Measurements from ENCODE around the gene UBE2H. TPM values are rescaled to one million over a fixed set of nuclear protein-coding genes. Genes with fewer than 3 reads are reported as not detected.

UBE2H gene
- total RNA-seq, 6 experiments from 2014 or later, result 89.7 to 108 (median 105) TPM

DNA sequence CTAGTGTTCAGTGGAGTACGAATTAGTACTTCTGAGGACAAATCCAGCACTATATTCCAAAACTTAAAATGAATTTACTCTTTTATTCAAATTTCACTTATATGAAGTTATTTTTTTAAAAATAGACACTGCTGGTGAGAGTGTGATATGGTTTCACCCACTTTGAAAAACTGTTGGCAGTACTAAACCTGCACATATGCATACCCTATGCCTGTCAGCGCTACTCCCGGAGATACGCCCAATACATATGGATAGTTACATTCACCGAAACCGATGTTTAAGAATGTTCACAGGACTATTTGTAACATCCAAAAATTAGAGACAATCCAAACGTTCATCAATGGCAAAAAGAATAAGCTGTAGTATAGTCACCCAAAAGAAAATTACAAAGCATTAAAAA is 69.6 kb downstream of the UBE2H start:
- no peak for DNase-seq
- Mint-ChIP-seq H3K27me3 (ENCODE audit: insufficient read depth) (no peaks in the 10 kb centered on the region; the same call in 1 of the 2 replicates), H3K9me3 (no peaks in the 10 kb centered on the region), H3K4me3 (no peak overlapping the region; the same call in 1 of the 2 replicates), H3K27ac (peak overlapping the region; percentile 66), H3K4me1 (ENCODE audit: low read depth) (peaks cover 45% of the 10 kb centered on the region), H3K36me3 (ENCODE audit: low read depth) (peaks cover 36% of the 10 kb centered on the region)
- TF ChIP-seq, protein P1, sequence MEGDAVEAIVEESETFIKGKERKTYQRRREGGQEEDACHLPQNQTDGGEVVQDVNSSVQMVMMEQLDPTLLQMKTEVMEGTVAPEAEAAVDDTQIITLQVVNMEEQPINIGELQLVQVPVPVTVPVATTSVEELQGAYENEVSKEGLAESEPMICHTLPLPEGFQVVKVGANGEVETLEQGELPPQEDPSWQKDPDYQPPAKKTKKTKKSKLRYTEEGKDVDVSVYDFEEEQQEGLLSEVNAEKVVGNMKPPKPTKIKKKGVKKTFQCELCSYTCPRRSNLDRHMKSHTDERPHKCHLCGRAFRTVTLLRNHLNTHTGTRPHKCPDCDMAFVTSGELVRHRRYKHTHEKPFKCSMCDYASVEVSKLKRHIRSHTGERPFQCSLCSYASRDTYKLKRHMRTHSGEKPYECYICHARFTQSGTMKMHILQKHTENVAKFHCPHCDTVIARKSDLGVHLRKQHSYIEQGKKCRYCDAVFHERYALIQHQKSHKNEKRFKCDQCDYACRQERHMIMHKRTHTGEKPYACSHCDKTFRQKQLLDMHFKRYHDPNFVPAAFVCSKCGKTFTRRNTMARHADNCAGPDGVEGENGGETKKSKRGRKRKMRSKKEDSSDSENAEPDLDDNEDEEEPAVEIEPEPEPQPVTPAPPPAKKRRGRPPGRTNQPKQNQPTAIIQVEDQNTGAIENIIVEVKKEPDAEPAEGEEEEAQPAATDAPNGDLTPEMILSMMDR (IDR thresholded peaks at IDR 0.05), result no peak

DNA sequence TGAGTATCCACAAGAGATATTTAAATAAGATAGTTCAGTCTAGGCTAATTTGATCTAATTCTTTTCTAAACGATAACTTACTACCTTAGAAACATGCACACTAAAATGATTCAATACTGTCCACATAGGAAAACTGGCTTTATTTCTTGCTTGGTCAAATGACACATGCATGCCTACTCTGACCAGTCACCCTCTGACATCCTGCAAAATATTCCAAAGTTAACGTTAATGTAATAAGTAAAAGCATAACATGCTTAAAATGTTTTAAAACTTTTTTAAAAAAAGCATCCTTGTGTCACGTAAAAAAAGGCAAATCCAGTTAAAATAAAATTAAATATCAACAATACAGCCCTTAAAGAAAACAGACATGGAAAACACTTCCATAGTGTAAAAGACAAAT is 70.2 kb downstream of the UBE2H start:
- H3K27ac Mint-ChIP-seq, result peak overlapping the region; percentile 66
- no peaks in the 10 kb centered on the region for H3K9me3 Mint-ChIP-seq
- peaks cover 51% of the 10 kb centered on the region for H3K4me1 Mint-ChIP-seq (ENCODE audit: low read depth)

DNA sequence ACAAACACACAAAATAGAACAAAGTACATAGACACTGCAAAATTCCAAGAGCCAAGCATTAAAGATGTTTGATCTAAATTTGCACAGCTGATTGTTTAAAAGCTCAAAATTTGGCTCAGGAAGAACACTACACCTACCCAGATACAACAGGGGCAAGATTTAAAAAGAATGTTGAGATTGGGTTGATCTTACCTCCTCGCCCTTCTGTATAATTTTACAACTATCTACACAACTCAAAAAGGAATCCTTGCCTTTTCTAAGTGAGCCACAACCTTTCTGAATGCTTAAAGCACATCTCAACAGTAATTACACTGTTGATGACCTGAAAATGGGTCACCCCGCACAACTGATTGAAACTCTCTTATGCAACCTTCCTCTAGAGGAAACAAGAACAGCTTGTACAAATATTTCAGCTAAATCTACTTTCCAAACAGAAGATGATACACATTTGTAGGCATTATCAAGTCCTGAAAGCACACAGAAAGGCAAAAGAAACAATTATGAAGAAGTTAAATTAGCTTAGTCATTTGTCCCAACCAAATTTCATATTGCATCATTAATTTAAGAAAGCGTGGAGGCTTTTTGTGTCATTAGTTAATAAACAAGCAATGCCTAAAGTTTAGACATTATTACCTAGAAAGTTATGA is 75.5 kb downstream of the UBE2H start:
- Mint-ChIP-seq H3K9me3 (no peaks in the 10 kb centered on the region), H3K4me1 (ENCODE audit: low read depth) (peaks cover 57% of the 10 kb centered on the region), H3K36me3 (ENCODE audit: low read depth) (peaks cover 26% of the 10 kb centered on the region), H3K27me3 (ENCODE audit: insufficient read depth) (no peaks in the 10 kb centered on the region), H3K27ac (no peak overlapping the region), H3K4me3 (no peak overlapping the region)
- no peak for DNase-seq
- TF ChIP-seq, protein P1 (IDR thresholded peaks at IDR 0.05), result no peak

More for the DNA sequence above, 70.2 kb downstream of the UBE2H start:
- peaks cover 32% of the 10 kb centered on the region for H3K36me3 Mint-ChIP-seq (ENCODE audit: low read depth)
- peak overlapping the region; percentile 43 for H3K4me3 Mint-ChIP-seq
- TF ChIP-seq, protein P1 (IDR thresholded peaks at IDR 0.05), result no peak
- H3K27me3 Mint-ChIP-seq (ENCODE audit: insufficient read depth), result no peaks in the 10 kb centered on the region; the same call in 1 of the 2 replicates
- peak; percentile 63 for DNase-seq

DNA sequence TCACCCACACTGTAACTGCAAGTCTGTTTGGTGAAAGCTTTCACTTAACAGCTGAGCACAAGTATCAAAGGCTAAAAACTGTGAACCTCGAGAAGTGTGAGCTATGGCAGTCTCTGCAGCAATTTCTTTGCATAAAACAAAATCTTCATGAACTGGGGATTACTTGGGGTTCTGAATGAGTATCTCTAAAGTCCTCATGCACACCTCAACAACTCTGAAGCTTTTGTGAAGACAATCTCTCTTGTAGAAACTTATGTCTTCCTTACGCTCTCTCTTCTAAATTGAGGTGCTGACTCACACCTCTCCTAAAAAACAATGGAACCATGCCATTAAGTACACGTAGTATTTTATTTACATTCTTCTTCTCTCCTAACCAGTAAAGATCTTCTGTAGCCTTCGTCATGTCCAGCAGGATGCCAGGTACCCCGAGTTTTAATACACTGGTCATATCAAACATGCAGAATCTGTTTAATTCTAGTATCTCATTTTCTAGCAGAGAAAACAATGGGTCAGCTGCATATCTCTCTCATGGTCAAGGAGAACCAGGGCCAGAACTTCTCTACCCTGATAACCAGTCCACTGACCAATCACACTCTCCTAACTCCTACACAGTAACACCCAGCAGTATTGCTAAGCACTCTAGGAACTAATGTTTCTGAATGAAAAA is 76.9 kb downstream of the UBE2H start:
- TF ChIP-seq, protein P1 (IDR thresholded peaks at IDR 0.05), result no peak
- peak overlapping the region; percentile 60 for H3K4me3 Mint-ChIP-seq
- H3K27me3 Mint-ChIP-seq (ENCODE audit: insufficient read depth), result no peaks in the 10 kb centered on the region
- H3K27ac Mint-ChIP-seq, result peak overlapping the region; percentile 64
- peak; percentile 51 for DNase-seq
- H3K4me1 Mint-ChIP-seq (ENCODE audit: low read depth), result peaks cover 47% of the 10 kb centered on the region
- H3K9me3 Mint-ChIP-seq, result no peaks in the 10 kb centered on the region
- peaks cover 35% of the 10 kb centered on the region for H3K36me3 Mint-ChIP-seq (ENCODE audit: low read depth)

DNA sequence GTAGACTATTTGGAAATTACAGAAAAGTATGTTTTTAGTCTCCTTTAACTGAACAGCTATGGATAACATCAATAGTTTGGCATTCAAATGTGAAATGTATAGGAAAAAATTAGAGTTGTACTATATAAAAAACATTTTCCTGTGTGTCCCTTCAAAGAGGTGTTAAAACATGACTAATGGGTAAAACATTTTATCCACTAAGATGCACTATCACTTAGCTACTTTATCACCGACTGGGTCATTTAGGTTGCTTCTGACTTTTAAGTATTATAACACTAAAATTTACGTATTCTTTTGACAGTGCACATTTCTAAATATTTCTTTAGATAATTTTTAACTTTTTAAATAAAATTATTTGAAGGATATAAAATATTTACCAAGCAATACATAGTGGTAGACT is 77.6 kb downstream of the UBE2H start:
- 0 out of 2 replicates have a peak overlapping the region, but pooled peaks have one; percentile 64 for H3K27ac Mint-ChIP-seq
- no peak overlapping the region for H3K4me3 Mint-ChIP-seq
- TF ChIP-seq, protein P1 (IDR thresholded peaks at IDR 0.05), result no peak
- H3K4me1 Mint-ChIP-seq (ENCODE audit: low read depth), result peaks cover 49% of the 10 kb centered on the region
- H3K36me3 Mint-ChIP-seq (ENCODE audit: low read depth), result peaks cover 38% of the 10 kb centered on the region
- no peak for DNase-seq
- no peaks in the 10 kb centered on the region for H3K27me3 Mint-ChIP-seq (ENCODE audit: insufficient read depth)
- no peaks in the 10 kb centered on the region for H3K9me3 Mint-ChIP-seq
